KOPT-K1 (cell line): Measurements from ENCODE around the gene HDC.

Experiments
- H3K27ac ChIP-seq: fragments of 200-600 bp; sonication (generic); 2 replicates; pipeline ENCODE4 v1.5.1; 2016; ENCODE audit warnings: antibody characterized with exemption, mild to moderate bottlenecking, low read depth, low read length; ENCODE audit not compliant: poor library complexity, severe bottlenecking
- H3K36me3 ChIP-seq: fragments of 200-600 bp; sonication (generic); 2 replicates; pipeline ENCODE4 v1.5.1; 2017; ENCODE audit warnings: antibody characterized with exemption, mild to moderate bottlenecking, low read length, moderate library complexity; ENCODE audit not compliant: insufficient read depth
- H3K9me3 ChIP-seq: fragments of 200-600 bp; sonication (generic); 2 replicates; pipeline ENCODE4 v1.5.1; 2017; ENCODE audit warnings: antibody characterized with exemption, low read length, mild to moderate bottlenecking; ENCODE audit not compliant: insufficient read depth, poor library complexity, severe bottlenecking

Gene HDC, protein sequence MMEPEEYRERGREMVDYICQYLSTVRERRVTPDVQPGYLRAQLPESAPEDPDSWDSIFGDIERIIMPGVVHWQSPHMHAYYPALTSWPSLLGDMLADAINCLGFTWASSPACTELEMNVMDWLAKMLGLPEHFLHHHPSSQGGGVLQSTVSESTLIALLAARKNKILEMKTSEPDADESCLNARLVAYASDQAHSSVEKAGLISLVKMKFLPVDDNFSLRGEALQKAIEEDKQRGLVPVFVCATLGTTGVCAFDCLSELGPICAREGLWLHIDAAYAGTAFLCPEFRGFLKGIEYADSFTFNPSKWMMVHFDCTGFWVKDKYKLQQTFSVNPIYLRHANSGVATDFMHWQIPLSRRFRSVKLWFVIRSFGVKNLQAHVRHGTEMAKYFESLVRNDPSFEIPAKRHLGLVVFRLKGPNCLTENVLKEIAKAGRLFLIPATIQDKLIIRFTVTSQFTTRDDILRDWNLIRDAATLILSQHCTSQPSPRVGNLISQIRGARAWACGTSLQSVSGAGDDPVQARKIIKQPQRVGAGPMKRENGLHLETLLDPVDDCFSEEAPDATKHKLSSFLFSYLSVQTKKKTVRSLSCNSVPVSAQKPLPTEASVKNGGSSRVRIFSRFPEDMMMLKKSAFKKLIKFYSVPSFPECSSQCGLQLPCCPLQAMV

GRCh38 chr15:50265620-50266019 is at the start of gene HDC:
Gene HDC, minus strand, starts transcription at chr15:50265726. Its CDS starts 103 bp downstream, at chr15:50265623.
- H3K9me3 ChIP-seq: no peaks in the 10 kb centered on the region

DNA sequence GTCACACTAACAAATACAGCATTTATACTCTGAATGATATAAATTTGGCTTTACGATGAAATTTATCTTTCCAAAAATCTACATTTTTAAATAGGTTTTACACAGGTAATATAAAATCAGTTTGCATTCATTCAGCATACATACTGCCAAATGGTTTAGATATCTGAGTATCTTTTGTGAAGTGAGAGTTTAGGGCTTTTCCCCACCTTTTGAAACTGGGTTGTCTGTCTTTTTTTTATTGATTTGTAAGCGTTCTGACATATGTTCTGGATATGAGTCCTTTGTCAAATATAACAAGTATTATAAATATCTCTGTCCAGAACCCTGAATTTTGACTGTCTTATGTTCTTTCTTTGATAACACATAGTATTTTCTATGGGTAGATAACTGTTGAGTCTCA is 47.1 kb upstream of the HDC start:
- Histone ChIP-seq H3K9me3 (peaks cover 12% of the 10 kb centered on the region), H3K27ac (no peak overlapping the region), H3K36me3 (peaks cover 9% of the 10 kb centered on the region)

More at GRCh38 chr15:50265620-50266019, at the start of gene HDC:
- H3K27ac ChIP-seq: no peak within 1 kb of the TSS
- H3K36me3 ChIP-seq: no peaks in the 10 kb centered on the region

DNA sequence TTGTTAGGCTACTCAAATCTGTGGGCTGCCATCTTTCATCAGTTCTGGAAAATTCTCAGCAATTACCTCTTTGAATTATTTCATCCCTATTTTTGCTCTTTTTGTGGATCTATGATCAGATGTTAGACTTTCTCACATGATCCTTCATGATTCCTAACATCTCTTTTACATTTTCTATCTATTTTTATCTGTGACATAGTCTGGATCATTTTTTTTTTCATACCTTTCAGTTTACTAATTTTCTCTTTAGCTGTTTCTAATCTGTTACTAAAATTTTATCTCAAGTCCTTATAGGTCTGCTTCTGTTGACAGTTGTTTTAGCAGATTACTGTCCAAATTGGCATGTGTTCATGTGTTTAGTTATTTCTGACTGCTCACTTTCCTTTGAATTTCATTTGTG is 42.3 kb upstream of the HDC start:
- Histone ChIP-seq H3K27ac (no peak overlapping the region), H3K9me3 (peaks cover 16% of the 10 kb centered on the region), H3K36me3 (peaks cover 36% of the 10 kb centered on the region)

- peaks cover 65% of the 10 kb centered on the region for H3K36me3 ChIP-seq
- H3K9me3 ChIP-seq: peaks cover 16% of the 10 kb centered on the region
- no peak overlapping the region for H3K27ac ChIP-seq
Observed at GRCh38 chr15:50304836-50305235, 39.3 kb upstream of the HDC start.

DNA sequence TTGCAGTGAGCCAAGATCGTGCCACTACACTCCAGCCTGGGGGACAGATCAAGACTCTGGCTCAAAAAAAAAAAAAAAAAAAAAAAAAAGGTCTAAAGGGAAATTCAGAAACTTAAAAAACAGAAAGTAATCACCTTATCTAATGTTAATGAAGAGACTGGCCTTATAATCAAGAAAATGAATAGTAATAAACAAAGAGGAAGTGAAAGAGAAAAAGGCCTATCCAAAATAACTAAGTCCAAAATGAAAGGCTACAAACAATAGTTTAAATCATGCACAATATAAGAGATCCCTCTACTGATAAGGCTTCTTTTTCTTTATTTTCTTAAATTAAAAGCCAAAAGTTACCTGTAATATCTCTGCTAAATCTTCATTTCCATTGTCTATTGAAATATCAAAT is 37.1 kb upstream of the HDC start:
- H3K9me3 ChIP-seq: peaks cover 4% of the 10 kb centered on the region
- peaks cover 77% of the 10 kb centered on the region for H3K36me3 ChIP-seq
- H3K27ac ChIP-seq: no peak overlapping the region

DNA sequence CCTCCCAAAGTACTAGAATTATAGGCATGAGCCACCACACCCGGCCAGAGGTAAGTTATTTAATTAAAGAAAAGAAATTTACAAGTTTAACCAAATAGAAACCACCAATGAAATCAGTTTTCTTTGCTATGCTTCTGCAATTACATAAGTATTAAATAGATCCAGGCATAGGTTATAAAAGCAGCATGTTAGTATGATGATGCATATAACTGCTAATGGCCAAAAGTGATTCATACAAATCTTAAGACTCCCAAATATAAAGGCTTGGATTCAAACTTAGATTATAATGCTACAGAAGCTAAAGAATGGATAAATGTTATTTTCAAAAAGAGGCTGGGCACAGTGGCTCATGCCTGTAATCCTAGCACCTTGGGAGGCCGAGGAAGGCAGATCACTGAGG is 32.8 kb upstream of the HDC start:
- Histone ChIP-seq H3K27ac (no peak overlapping the region), H3K36me3 (peaks cover 89% of the 10 kb centered on the region), H3K9me3 (no peaks in the 10 kb centered on the region)

GRCh38 chr15:50295966-50296365 is 30.4 kb upstream of the HDC start:
- Histone ChIP-seq H3K9me3 (no peaks in the 10 kb centered on the region), H3K36me3 (peaks cover 81% of the 10 kb centered on the region), H3K27ac (no peak overlapping the region)

DNA sequence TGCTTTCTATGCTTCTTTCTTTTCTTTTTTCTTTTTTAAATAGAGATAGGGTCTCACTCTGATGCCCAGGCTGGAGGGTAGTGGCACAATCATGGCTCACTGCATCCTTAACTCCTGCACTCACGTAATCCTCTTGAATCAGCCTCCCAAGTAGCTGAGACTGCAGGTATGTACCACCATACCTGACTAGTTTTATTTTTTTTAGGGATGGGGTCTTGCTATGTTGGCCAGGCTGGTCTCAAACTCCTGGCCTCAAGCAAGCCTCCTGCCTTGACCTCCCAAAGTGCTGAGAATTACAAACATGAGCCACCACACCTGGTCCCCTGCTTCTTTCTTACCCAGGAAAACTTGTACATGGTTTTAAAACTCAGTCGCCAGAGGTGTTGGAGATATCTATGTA is 24.2 kb upstream of the HDC start:
- Histone ChIP-seq H3K27ac (no peak overlapping the region), H3K36me3 (peaks cover 70% of the 10 kb centered on the region), H3K9me3 (no peaks in the 10 kb centered on the region)

GRCh38 chr15:50287324-50288116 is 22.0 kb upstream of the HDC start:
- H3K27ac ChIP-seq: no peak overlapping the region
- peaks cover 69% of the 10 kb centered on the region for H3K36me3 ChIP-seq
- no peaks in the 10 kb centered on the region for H3K9me3 ChIP-seq

DNA sequence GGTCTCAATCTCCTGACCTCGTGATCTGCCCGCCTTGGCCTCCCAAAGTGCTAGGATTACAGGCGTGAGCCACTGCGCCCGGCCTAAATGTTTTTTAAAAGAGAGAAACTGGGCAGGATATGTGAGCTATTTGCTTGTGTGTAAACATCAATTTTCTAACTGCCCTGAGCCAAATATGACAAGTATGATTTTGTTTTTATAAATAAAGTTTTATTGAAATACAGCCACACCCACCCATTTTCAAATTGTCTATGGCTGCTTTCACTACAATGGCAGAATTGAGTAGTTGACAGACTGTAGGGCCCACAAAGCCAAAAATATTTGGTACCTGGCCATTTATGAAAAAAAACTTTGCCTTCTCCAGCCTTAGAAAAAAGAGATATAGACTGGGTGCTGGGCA is 15.9 kb upstream of the HDC start:
- H3K36me3 ChIP-seq: peaks cover 30% of the 10 kb centered on the region
- H3K27ac ChIP-seq: no peak overlapping the region
- no peaks in the 10 kb centered on the region for H3K9me3 ChIP-seq

DNA sequence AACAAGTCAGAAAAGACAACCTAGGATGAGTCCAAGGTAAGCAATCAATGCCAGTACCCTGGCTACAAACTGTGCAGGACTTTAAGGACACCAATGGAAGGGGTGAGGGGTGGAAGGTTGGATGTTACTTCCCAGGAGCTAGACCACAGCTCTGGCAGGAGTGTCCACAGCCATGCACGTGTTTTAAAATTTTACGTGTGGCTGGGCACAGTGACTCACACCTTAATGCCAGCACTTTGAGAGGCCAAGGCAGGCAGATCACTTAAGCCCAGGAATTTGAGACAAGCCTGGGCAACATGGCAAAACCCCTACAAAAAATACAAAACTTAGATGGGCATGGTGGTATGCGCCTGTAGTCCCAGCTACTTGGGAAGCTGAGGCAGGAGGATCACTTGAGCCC is 14.7 kb upstream of the HDC start:
- H3K27ac ChIP-seq: no peak overlapping the region
- peaks cover 24% of the 10 kb centered on the region for H3K36me3 ChIP-seq
- H3K9me3 ChIP-seq: no peaks in the 10 kb centered on the region

GRCh38 chr15:50278496-50278895 is 13.0 kb upstream of the HDC start:
- H3K27ac ChIP-seq: no peak overlapping the region
- no peaks in the 10 kb centered on the region for H3K9me3 ChIP-seq
- H3K36me3 ChIP-seq: peaks cover 9% of the 10 kb centered on the region

DNA sequence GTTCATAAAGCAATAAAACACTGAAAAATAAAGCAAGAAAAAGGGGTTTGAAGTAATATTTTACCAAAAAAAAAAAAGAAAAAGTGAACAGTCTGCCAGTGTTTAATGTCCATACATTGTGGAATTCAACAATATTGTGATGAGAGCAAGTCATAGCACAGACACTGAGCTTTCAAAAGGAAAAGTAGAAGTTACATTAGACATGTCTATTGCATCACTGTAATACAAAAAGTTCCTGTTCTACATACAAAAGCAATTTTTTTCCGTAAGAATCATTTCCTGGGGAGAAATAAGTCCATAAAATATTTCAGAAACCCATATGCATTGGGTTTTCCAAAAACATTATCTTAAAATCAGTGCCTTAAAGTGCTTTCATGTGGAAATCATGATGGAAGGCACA is 11.8 kb upstream of the HDC start:
- H3K9me3 ChIP-seq: no peaks in the 10 kb centered on the region
- peaks cover 9% of the 10 kb centered on the region for H3K36me3 ChIP-seq
- H3K27ac ChIP-seq: no peak overlapping the region

GRCh38 chr15:50275908-50276307 is 10.4 kb upstream of the HDC start:
- no peak overlapping the region for H3K27ac ChIP-seq
- H3K36me3 ChIP-seq: peaks cover 9% of the 10 kb centered on the region
- no peaks in the 10 kb centered on the region for H3K9me3 ChIP-seq

DNA sequence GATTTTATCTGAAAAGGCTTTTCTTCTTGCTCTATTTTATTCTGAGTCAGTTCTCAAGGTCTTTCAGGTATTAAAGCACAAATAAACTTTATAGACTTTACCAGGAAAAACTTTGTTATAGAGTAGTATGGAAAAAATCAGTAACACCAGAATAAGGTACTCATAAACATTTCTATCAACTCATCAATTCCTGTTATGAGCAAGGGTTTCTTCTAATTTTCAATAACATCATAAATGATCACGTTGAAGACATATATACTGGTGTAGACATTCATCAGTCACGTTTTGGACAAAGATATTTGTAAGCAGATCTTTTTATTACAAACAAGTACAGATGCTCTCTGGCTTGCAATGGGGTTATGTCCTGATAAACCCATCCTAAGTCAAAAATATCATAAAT is 9.6 kb upstream of the HDC start:
- Histone ChIP-seq H3K27ac (no peak overlapping the region), H3K9me3 (no peaks in the 10 kb centered on the region), H3K36me3 (peaks cover 9% of the 10 kb centered on the region)
